Astrocyte of the spinal cord (primary cell): Measurements from ENCODE around the gene CDK2.

Experiments
- DNase-seq: peaks from one replicate; pipeline ENCODE4 v3.0.0; 2011; ENCODE audit warnings: low read depth, low spot score
- H3K4me3 ChIP-seq: 2 replicates; pipeline ENCODE4 v1.5.1; 2011; ENCODE audit warnings: low read depth, mild to moderate bottlenecking, low read length, moderate library complexity
- CTCF ChIP-seq: IDR thresholded peaks from 2 replicates; pipeline ENCODE4 v1.5.1; 2012; ENCODE audit warnings: low read depth, mild to moderate bottlenecking, low read length, inconsistent platforms
- in situ Hi-C: cut with HindIII; loops from 2 replicates; pipeline ENCODE4 v1.10.0; 2017; ENCODE audit warnings: low sequenced_read_pairs

CDK2 gene

GRCh38 chr12:55972042-55972441 is 5.4 kb downstream of the CDK2 start:
- no peak overlapping the region for H3K4me3 ChIP-seq
- in situ Hi-C loops: no loop called here
- TF ChIP-seq CTCF: no peak
- DNase-seq: peak; percentile 36

- DNase-seq: no peak
- no peak for TF ChIP-seq CTCF
- peak overlapping the region; percentile 68 for H3K4me3 ChIP-seq
- in situ Hi-C loops: no loop called here
These were observed 5.8 kb downstream of the CDK2 start for GRCh38 chr12:55972456-55972855.

- peak overlapping the region; percentile 68 for H3K4me3 ChIP-seq
- DNase-seq: no peak
- in situ Hi-C loops: no loop called here
- no peak for TF ChIP-seq CTCF
These were observed 6.4 kb downstream of the CDK2 start for GRCh38 chr12:55972911-55973598.

GRCh38 chr12:55973599-55974307 is 7.1 kb downstream of the CDK2 start, which contains the start of gene RAB5B:
TSS of gene RAB5B (plus strand) at chr12:55974078. CDS start at chr12:55986961, 12,883 bp downstream.
- H3K4me3 ChIP-seq: peak within 1 kb of the TSS; percentile 99
- no peak for TF ChIP-seq CTCF
- in situ Hi-C loops: no loop called here
- DNase-seq: peak; percentile 100

- peak; percentile 46 for DNase-seq
- in situ Hi-C loops: no loop called here
- H3K4me3 ChIP-seq: peak overlapping the region; percentile 99
- TF ChIP-seq CTCF: no peak
These were observed 7.7 kb downstream of the CDK2 start for GRCh38 chr12:55974308-55974730.

- no peak overlapping the region for H3K4me3 ChIP-seq
- DNase-seq: no peak
- TF ChIP-seq CTCF: no peak
- in situ Hi-C loops: no loop called here
These were observed 11.8 kb downstream of the CDK2 start for GRCh38 chr12:55978393-55978792.
